ENCODE results near the gene UBAC1.
"Not testable (repeated sequence)": the region's sequence is repeated elsewhere in the genome, so short reads cannot be mapped to it uniquely, and the experiment has no call there.

UBAC1 gene

GRCh38 chr9:135978642-135979546 lies 17.7 kb upstream of the UBAC1 start:
- no peak for DNase-seq (ENCODE audit: extremely low read depth in 1 of 2, low read depth in 1 of 2)

- no peak for DNase-seq (ENCODE audit: extremely low read depth in 1 of 2, low read depth in 1 of 2)
These were observed 15.8 kb upstream of the UBAC1 start for GRCh38 chr9:135976944-135977343.

- no peak for DNase-seq (ENCODE audit: extremely low read depth in 1 of 2, low read depth in 1 of 2)
These were observed 15.4 kb upstream of the UBAC1 start for GRCh38 chr9:135976531-135976930.

GRCh38 chr9:135975834-135976233 lies 14.7 kb upstream of the UBAC1 start:
- no peak for DNase-seq (ENCODE audit: extremely low read depth in 1 of 2, low read depth in 1 of 2)

- DNase-seq (ENCODE audit: extremely low read depth in 1 of 2, low read depth in 1 of 2) = no peak
These were observed 13.0 kb upstream of the UBAC1 start for GRCh38 chr9:135974220-135974573.

- DNase-seq (ENCODE audit: extremely low read depth in 1 of 2, low read depth in 1 of 2) = no peak
These were observed 12.4 kb upstream of the UBAC1 start for GRCh38 chr9:135973277-135974219.

GRCh38 chr9:135971892-135972291 lies 10.7 kb upstream of the UBAC1 start:
- no peak for DNase-seq (ENCODE audit: extremely low read depth in 1 of 2, low read depth in 1 of 2)

- no peak for DNase-seq (ENCODE audit: extremely low read depth in 1 of 2, low read depth in 1 of 2)
These were observed 10.1 kb upstream of the UBAC1 start for GRCh38 chr9:135971111-135971766.

GRCh38 chr9:135970128-135970815 lies 9.1 kb upstream of the UBAC1 start:
- DNase-seq (ENCODE audit: extremely low read depth in 1 of 2, low read depth in 1 of 2) = no peak

- no peak for DNase-seq (ENCODE audit: extremely low read depth in 1 of 2, low read depth in 1 of 2)
These were observed 8.0 kb upstream of the UBAC1 start for GRCh38 chr9:135969064-135969683.

- DNase-seq (ENCODE audit: extremely low read depth in 1 of 2, low read depth in 1 of 2) = no peak
These were observed 7.4 kb upstream of the UBAC1 start for GRCh38 chr9:135968601-135969000.

GRCh38 chr9:135968083-135968476 lies 6.9 kb upstream of the UBAC1 start:
- no peak for DNase-seq (ENCODE audit: extremely low read depth in 1 of 2, low read depth in 1 of 2)

GRCh38 chr9:135966916-135967260 lies 5.7 kb upstream of the UBAC1 start:
- DNase-seq (ENCODE audit: extremely low read depth in 1 of 2, low read depth in 1 of 2) = not testable (repeated sequence)

GRCh38 chr9:135965124-135965756 lies 4.1 kb upstream of the UBAC1 start:
- no peak for DNase-seq (ENCODE audit: extremely low read depth in 1 of 2, low read depth in 1 of 2)

GRCh38 chr9:135963938-135964337 lies 2.8 kb upstream of the UBAC1 start:
- DNase-seq (ENCODE audit: extremely low read depth in 1 of 2, low read depth in 1 of 2) = no peak

- no peak for DNase-seq (ENCODE audit: extremely low read depth in 1 of 2, low read depth in 1 of 2)
These were observed 2.2 kb upstream of the UBAC1 start for GRCh38 chr9:135963338-135963737.

GRCh38 chr9:135962696-135963307 lies 1.6 kb upstream of the UBAC1 start:
- DNase-seq (ENCODE audit: extremely low read depth in 1 of 2, low read depth in 1 of 2) = no peak

- DNase-seq (ENCODE audit: extremely low read depth in 1 of 2, low read depth in 1 of 2) = no peak
These were observed 880 bp upstream of the UBAC1 start for GRCh38 chr9:135961811-135962695.
